SW480 (cell line): Measurements from ENCODE around the gene DLEC1.
"Not testable (repeated sequence)": the region's sequence is repeated elsewhere in the genome, so short reads cannot be mapped to it uniquely, and the experiment has no call there.

ENCODE experiments used
- DNase-seq: peaks from one replicate; pipeline ENCODE4 v3.0.0-alpha.2; 2016; ENCODE audit warnings: low spot score

Gene DLEC1

DNA sequence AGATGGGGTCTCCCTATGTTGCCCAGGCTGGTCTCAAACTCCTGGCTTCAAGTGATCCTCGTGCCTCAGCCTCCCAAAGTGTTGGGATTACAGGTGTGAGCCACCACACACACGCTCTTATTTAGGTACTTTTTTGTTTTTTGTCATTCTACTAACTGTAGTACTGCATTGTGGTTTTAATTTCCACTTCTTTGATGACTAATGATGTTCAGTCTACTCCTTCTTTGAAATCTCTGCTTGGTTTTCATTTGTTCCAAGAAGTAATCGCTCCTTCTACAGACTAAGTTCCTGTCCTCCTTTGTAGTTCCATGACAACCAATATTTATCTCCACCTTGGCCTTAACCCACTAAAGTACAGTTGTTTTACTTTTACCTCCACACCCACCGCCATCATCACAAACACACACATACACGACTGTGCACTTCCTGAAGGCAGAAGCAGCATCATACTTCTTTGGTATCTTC, 529 bp upstream of the DLEC1 start:
- no peak for DNase-seq

DNA sequence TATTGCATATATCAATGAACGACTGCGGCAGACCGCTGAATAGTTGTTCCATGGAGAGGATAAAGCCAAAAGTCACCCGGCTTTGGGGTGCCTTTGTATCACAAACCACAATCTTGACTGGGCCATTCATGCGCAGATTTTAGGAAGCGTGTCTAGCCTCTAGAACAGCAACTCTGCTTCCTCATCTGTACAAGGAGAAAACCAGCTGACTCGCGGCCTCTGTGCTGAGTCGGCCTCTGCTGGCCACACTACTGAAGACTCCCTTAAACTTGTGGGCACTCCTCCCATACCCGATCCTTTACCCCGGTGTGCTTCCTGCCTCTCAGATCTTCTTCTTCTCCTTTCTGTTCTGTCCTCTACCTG, 872 bp downstream of the DLEC1 start:
- DNase-seq, result peak; percentile 74

- DNase-seq, result no peak
Measured at GRCh38 chr3:38040401-38040800, 1.4 kb downstream of the DLEC1 start.

DNA sequence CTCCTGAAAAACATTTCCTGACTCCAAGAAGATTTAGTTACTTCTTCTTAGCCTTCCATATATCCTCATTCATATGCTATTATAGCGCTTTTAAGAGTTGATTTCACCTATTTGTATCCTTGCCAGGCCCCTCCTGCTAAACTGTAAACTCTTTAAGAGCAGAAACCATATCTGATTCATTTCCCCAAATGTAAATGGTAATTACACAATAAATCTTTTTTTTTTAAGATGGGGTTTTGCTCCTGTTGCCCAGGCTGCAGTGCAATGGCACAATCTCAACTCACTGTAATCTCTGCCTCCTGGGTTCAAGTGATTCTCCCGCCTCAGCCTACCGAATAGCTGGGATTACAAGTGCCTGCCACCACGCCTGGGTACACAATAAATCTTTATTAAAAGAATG, 4.5 kb downstream of the DLEC1 start:
- DNase-seq, result no peak

GRCh38 chr3:38046027-38046426, 7.0 kb downstream of the DLEC1 start:
- no peak for DNase-seq

- no peak for DNase-seq
Measured at GRCh38 chr3:38046821-38047220, 7.8 kb downstream of the DLEC1 start.

GRCh38 chr3:38047896-38048295, 8.9 kb downstream of the DLEC1 start:
- no peak for DNase-seq

DNA sequence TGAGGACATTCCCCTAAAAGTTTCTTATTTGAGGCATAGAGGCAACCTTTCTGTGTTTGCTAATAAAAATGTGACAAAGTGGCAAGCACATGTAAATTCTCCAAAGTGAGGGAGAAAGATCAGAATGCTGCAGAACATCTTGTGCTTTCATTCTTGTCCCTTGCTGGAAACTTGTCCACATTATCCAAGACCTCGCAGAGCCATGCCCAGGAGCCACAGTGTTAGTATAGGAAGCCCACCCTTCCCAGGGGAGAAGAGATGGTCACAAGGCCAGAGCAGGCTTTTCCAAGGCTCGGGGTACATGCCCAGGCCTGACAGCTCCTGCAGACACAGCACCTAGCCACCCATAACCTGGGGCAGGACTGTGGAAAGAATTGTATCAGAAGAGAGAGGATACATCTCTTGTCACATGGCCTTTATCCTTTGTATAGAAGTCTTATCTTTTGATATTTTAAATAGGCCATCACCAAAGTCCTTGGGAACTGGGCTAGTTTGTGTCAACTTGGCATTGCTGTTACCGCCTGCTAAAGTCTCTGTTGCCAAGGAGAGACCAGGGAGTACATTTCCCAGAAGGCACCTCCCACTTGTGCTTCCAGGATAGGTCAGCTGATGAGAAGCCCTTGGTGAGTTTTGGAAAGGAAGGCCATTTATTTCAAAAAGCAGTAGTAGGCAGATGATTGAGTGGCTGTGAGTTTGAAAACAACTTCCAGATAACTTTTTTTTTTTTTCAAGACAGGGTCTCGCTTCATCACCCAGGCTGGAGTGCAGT, 10.5 kb downstream of the DLEC1 start:
- DNase-seq, result no peak

- no peak for DNase-seq
Measured at GRCh38 chr3:38051131-38051530, 12.1 kb downstream of the DLEC1 start.

GRCh38 chr3:38053286-38053685, 14.3 kb downstream of the DLEC1 start:
- DNase-seq, result not testable (repeated sequence)

- DNase-seq, result not testable (repeated sequence)
Measured at GRCh38 chr3:38053813-38054498, 14.9 kb downstream of the DLEC1 start.

DNA sequence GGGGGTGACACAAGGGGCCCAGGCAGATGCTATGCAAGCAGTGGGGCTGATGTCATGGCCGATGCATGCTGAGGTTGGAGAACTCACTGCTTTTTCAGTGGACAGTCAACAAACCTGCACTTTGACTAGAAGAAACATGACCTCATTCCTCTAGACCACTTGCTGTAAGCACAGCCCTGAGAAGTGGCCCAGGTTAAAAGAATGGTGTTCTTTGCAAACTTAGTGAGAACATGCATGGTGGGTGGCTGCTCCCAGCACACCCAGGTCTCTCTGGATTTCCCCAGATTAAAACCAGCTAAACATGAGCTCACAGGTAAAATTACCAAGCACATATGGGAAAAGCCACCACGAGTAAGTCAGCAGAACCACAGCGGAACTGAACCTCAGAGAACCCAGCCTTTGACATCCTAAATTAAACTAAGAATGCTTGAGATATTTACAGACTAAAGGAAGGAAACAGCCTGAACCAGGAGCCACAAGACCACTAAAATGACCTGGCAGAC, 15.5 kb downstream of the DLEC1 start:
- no peak for DNase-seq

DNA sequence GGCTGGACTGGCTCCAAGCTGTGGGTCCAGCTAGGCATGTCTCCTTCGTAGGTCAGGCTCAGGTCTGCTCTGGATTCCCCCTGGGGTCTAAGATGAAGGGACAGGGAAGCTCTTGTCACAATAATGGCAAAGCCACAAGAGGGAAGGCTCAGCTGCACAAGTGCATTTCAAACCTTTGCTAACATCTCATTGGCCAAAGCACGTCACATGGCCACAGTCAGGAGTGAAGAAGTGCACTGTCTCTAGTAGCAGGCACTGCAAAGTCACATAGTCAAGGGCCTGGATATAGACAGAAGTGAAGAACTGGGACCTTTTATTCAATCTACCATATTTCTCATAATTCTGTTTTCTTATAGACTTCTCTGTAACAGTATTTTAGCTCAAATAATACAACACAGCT, 20.1 kb downstream of the DLEC1 start:
- no peak for DNase-seq

GRCh38 chr3:38059591-38059990, 20.6 kb downstream of the DLEC1 start:
- no peak for DNase-seq

DNA sequence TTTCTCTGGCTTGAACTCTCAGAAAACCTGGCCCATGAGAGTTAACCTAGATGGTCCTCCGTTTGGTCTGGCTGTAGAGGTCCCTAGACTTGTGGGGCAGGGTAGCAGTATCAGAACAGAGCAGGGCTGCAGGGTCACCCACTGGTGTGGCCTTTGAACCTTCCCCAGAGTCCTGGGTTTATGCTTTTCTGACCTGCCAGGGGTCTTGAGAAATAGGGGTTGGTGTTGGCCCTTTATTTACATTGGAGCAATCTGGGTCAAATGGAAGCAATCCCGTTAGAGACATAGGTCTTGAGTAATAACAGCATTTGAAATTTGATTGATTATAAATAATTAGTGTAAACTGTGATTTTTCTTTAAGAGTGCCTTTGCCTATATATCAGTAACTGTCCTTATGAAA, 23.8 kb downstream of the DLEC1 start:
- no peak for DNase-seq

- not testable (repeated sequence) for DNase-seq
Measured at GRCh38 chr3:38064453-38064852, 25.4 kb downstream of the DLEC1 start.

DNA sequence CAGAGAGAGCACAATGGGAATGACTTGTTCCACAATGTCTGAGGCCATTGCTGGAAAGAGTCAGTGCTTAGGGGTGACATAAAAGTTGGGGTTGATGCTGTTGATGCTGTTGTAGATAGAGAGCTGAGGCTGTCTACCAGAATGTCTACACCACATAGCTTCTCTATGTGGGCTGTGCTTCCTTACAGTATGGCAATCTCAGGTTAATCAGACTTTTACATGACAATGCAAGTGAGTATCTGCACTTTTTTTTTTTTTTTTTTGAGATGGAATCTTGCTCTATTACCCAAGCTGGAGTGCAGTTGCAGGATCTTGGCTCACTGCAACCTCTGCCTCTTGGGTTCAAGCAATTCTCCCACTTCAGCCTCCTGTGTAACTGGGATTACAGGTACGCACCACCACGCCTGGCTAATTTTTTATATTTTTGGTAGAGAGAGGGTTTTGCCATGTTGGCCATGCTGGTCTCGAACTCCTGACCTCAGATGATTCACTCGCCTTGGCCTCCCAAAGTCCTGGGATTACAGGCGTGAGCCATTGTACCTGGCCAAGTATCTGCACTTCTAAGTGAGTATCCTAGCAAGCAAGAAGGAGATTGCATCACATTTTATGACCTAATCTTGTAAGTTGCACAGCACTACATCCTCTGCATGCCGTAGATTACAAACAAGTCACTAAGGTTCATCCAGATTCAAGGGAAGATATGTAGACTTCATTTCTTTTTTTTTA, 28.7 kb downstream of the DLEC1 start:
- DNase-seq, result no peak

- DNase-seq, result no peak
Measured at GRCh38 chr3:38070013-38070412, 31.0 kb downstream of the DLEC1 start.

DNA sequence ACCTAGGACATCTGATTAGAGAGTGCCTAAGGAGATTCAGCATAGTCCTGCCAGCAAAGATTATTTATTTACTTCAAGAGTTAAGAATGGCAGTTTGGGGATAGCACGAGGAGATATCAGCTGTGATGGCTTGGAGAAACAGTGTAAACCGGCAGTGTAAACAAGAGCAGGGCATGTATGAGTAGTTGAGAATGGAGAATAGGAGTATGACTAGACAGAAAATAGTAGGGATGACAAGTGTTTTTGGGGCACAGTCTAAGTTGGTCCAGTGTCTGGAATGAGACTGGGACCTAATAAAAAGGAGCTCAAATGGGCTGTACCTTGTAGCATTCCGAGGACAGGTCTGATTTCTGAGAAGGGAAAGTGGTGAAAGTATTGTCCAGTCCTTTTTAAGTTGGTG, 38.1 kb downstream of the DLEC1 start:
- DNase-seq, result not testable (repeated sequence)

GRCh38 chr3:38082296-38082695, 43.3 kb downstream of the DLEC1 start:
- DNase-seq, result not testable (repeated sequence)

DNA sequence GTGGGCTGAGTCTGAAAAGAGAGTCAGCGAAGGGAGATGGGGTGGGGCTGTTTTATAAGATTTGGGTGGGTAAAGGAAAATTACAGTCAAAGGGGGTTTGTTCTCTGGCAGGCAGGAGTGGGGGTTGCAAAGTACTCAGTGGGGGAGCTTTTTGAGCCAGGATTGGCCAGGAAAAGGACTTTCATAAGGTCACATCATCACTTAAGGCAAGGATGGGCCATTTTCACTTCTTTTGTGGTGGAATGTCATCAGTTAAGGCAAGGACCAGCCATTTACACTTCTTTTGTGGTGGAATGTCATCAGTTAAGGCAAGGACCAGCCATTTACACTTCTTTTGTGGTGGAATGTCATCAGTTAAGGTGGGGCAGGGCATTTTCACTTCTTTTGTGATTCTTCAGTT, 44.2 kb downstream of the DLEC1 start:
- not testable (repeated sequence) for DNase-seq

GRCh38 chr3:38083871-38084333, 44.9 kb downstream of the DLEC1 start:
- no peak for DNase-seq
